A549 treated with RU486 at 1 μM for 4 hours (cell line): ENCODE data around the gene KRTDAP. TPM values are rescaled to one million over a fixed set of nuclear protein-coding genes. Genes with fewer than 3 reads are reported as not detected.

Experiments
- total RNA-seq: library from RNA; stranded (reverse); fragments of 200-300 nt; extraction: Qiagen RNA extraction; gene quantifications from 5 replicates; pipeline ENCODE4 v1.2.3, GENCODE V29; 2022; ENCODE audit warnings: low read depth

Gene KRTDAP
- total RNA-seq: not detected in 5 replicates

GRCh38 chr19:35490364-35490763, at the start of gene KRTDAP:
TSS of gene KRTDAP (minus strand) at chr19:35490464. CDS start at chr19:35490442, 22 bp downstream.

GRCh38 chr19:35533201-35533821, 43.0 kb upstream of the KRTDAP start, which contains the start of gene GAPDHS:
TSS of gene GAPDHS (plus strand) at chr19:35533456. CDS start at chr19:35533528, 72 bp downstream.

GRCh38 chr19:35528218-35529038, 38.2 kb upstream of the KRTDAP start, which contains the start of gene SBSN:
TSS of gene SBSN (minus strand) at chr19:35528311. CDS start at chr19:35528281, 30 bp downstream.

GRCh38 chr19:35513628-35514281, 23.5 kb upstream of the KRTDAP start, which contains the start of gene DMKN:
TSS of gene DMKN (minus strand) at chr19:35513649. CDS start at chr19:35513475, 174 bp downstream.

GRCh38 chr19:35447606-35448469, 42.4 kb downstream of the KRTDAP start, which contains the start of gene FFAR2:
TSS of gene FFAR2 (plus strand) at chr19:35448257. CDS start at chr19:35449715, 1,458 bp downstream.

Other genes starting within 250 kb of the KRTDAP start
- gene LSR, start 241.5 kb downstream of the KRTDAP start, total RNA-seq: 6.4 to 11.6 TPM (median 10.4 TPM) in 5 replicates
- gene USF2, start 221.5 kb downstream of the KRTDAP start, total RNA-seq: 129 to 163 TPM (median 162 TPM) in 5 replicates
- gene HAMP, start 207.9 kb downstream of the KRTDAP start, total RNA-seq: 0.31 TPM in 1 of 5 replicates, not detected in the others
- gene MAG, start 198.3 kb downstream of the KRTDAP start, total RNA-seq: not detected in 5 replicates
- gene CD22, start 161.3 kb downstream of the KRTDAP start, total RNA-seq: 0.49 to 2.2 TPM (median 0.81 TPM) in 5 replicates
- 0.06 TPM in 1 of 5 replicates, not detected in the others for gene FFAR1, start 142.6 kb downstream of the KRTDAP start, total RNA-seq
- not detected in 5 replicates for gene FFAR3, start 132.0 kb downstream of the KRTDAP start, total RNA-seq
- gene GPR42, start 119.4 kb downstream of the KRTDAP start, total RNA-seq: not detected in 5 replicates
- gene FFAR2, start 42.2 kb downstream of the KRTDAP start, total RNA-seq: not detected in 5 replicates
- gene DMKN, start 23.2 kb upstream of the KRTDAP start, total RNA-seq: 29.0 to 46.4 TPM (median 36.8 TPM) in 5 replicates
- 2.0 to 3.9 TPM (median 2.9 TPM) in 5 replicates for gene SBSN, start 37.8 kb upstream of the KRTDAP start, total RNA-seq
- not detected in 5 replicates for gene GAPDHS, start 43.0 kb upstream of the KRTDAP start, total RNA-seq
- 378 to 437 TPM (median 424 TPM) in 5 replicates for gene TMEM147, start 55.2 kb upstream of the KRTDAP start, total RNA-seq
- gene ATP4A, start 73.2 kb upstream of the KRTDAP start, total RNA-seq: not detected in 5 replicates
- not detected in 5 replicates for gene PMIS2, start 95.7 kb upstream of the KRTDAP start, total RNA-seq
- gene HAUS5, start 122.3 kb upstream of the KRTDAP start, total RNA-seq: 11.9 to 16.6 TPM (median 15.7 TPM) in 5 replicates
- 137 to 219 TPM (median 210 TPM) in 5 replicates for gene RBM42, start 138.6 kb upstream of the KRTDAP start, total RNA-seq
- gene ETV2, start 151.3 kb upstream of the KRTDAP start, total RNA-seq: 1.4 to 2.8 TPM (median 2.2 TPM) in 5 replicates
- gene COX6B1, start 157.9 kb upstream of the KRTDAP start, total RNA-seq: 1,299 to 1,635 TPM (median 1,348 TPM) in 5 replicates
- gene UPK1A, start 176.1 kb upstream of the KRTDAP start, total RNA-seq: 0.67 to 0.99 TPM (median 0.85 TPM) in 5 replicates
- not detected in 5 replicates for gene ZBTB32, start 214.1 kb upstream of the KRTDAP start, total RNA-seq
- 49.8 to 65.3 TPM (median 57.7 TPM) in 5 replicates for gene KMT2B, start 227.5 kb upstream of the KRTDAP start, total RNA-seq